SK-N-SH treated with all-trans-retinoic acid at 6 μM for 48 hours (cell line): Measurements from ENCODE around the gene SMIM1.

Source experiments
- ARNTL ChIP-seq: fragments of 450-650 bp; formaldehyde crosslinking; IDR thresholded peaks from 2 replicates; pipeline ENCODE4 v1.5.0; 2020; ENCODE audit warnings: low read depth, mild to moderate bottlenecking, moderate library complexity, borderline replicate concordance
- BACH2 ChIP-seq: fragments of 250-450 bp; sonication (Bioruptor Pico); IDR thresholded peaks from 2 replicates; pipeline ENCODE4 v1.9.0; 2021; ENCODE audit warnings: mild to moderate bottlenecking, borderline replicate concordance
- ESRRG ChIP-seq: fragments of 250-450 bp; sonication (Bioruptor Pico); IDR thresholded peaks from 2 replicates; pipeline ENCODE4 v1.6.1; 2021; ENCODE audit warnings: mild to moderate bottlenecking
- PPARA ChIP-seq: fragments of 250-450 bp; sonication (Bioruptor Pico); IDR thresholded peaks from 2 replicates; pipeline ENCODE4 v1.5.0; 2020; ENCODE audit warnings: mild to moderate bottlenecking, borderline replicate concordance
- RARB ChIP-seq: fragments of 250-450 bp; sonication (Bioruptor Pico); IDR thresholded peaks from 2 replicates; pipeline ENCODE4 v1.8.0; 2021; ENCODE audit warnings: mild to moderate bottlenecking, moderate library complexity
- SNAI2 ChIP-seq: fragments of 250-450 bp; sonication (Bioruptor Pico); IDR thresholded peaks from 2 replicates; pipeline ENCODE4 v1.5.0; 2020; ENCODE audit warnings: mild to moderate bottlenecking, moderate library complexity
- ZFP3 ChIP-seq: fragments of 250-450 bp; sonication (Bioruptor Pico); IDR thresholded peaks from 2 replicates; pipeline ENCODE4 v1.5.0; 2020; ENCODE audit warnings: mild to moderate bottlenecking, moderate library complexity
- ZFP30 ChIP-seq: fragments of 450-650 bp; formaldehyde crosslinking; IDR thresholded peaks from 2 replicates; pipeline ENCODE4 v1.5.0; 2022; ENCODE audit warnings: mild to moderate bottlenecking, moderate library complexity
- ZNF70 ChIP-seq: fragments of 450-650 bp; formaldehyde crosslinking; IDR thresholded peaks from 2 replicates; pipeline ENCODE4 v1.5.0; 2020; ENCODE audit warnings: mild to moderate bottlenecking, moderate library complexity
- TF ChIP-seq, protein P1 (sequence below): fragments of 250-450 bp; sonication (Bioruptor Pico); IDR thresholded peaks from 2 replicates; pipeline ENCODE4 v1.8.0; 2020; ENCODE audit warnings: mild to moderate bottlenecking, moderate library complexity, borderline replicate concordance
- TF ChIP-seq, protein P2 (sequence below): fragments of 250-450 bp; sonication (Bioruptor Pico); IDR thresholded peaks from 2 replicates; pipeline ENCODE4 v1.5.1; 2020; ENCODE audit warnings: low read depth, mild to moderate bottlenecking, moderate library complexity
- TF ChIP-seq, protein P3 (sequence below): fragments of 250-450 bp; sonication (Bioruptor Pico); IDR thresholded peaks from 2 replicates; pipeline ENCODE4 v1.5.1; 2021; ENCODE audit warnings: mild to moderate bottlenecking, moderate library complexity

DNA sequence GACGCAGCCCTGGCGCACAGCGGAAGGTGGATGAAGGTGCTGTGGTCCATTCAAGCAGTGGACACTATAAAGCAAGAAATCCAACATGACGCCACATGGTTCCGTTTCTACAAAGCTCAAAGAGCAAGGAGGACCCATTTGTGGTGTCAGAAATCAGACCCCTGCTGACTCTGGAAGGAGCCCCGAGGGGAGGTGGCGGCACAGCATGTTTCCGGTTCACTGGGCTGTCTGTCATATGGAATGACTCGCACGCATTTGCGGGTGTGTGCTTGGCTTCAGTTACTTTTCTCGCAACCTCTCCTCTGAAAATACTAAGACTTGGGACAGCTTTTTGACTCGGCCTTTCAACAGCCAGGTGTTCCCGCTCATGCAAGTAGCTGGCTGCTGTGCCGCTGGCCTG lies 52.8 kb downstream of the SMIM1 start:
- TF ChIP-seq ESRRG: no peak
- no peak for TF ChIP-seq ARNTL
- TF ChIP-seq SNAI2: no peak
- TF ChIP-seq, protein P1, sequence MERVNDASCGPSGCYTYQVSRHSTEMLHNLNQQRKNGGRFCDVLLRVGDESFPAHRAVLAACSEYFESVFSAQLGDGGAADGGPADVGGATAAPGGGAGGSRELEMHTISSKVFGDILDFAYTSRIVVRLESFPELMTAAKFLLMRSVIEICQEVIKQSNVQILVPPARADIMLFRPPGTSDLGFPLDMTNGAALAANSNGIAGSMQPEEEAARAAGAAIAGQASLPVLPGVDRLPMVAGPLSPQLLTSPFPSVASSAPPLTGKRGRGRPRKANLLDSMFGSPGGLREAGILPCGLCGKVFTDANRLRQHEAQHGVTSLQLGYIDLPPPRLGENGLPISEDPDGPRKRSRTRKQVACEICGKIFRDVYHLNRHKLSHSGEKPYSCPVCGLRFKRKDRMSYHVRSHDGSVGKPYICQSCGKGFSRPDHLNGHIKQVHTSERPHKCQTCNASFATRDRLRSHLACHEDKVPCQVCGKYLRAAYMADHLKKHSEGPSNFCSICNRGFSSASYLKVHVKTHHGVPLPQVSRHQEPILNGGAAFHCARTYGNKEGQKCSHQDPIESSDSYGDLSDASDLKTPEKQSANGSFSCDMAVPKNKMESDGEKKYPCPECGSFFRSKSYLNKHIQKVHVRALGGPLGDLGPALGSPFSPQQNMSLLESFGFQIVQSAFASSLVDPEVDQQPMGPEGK (CRISPR knock-in tag): no peak
- no peak for TF ChIP-seq PPARA (CRISPR knock-in tag)
- TF ChIP-seq RARB (CRISPR knock-in tag): no peak
- TF ChIP-seq, protein P2, sequence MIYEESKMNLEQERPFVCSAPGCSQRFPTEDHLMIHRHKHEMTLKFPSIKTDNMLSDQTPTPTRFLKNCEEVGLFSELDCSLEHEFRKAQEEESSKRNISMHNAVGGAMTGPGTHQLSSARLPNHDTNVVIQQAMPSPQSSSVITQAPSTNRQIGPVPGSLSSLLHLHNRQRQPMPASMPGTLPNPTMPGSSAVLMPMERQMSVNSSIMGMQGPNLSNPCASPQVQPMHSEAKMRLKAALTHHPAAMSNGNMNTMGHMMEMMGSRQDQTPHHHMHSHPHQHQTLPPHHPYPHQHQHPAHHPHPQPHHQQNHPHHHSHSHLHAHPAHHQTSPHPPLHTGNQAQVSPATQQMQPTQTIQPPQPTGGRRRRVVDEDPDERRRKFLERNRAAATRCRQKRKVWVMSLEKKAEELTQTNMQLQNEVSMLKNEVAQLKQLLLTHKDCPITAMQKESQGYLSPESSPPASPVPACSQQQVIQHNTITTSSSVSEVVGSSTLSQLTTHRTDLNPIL: no peak
- no peak for TF ChIP-seq ZNF70 (CRISPR knock-in tag)
- no peak for TF ChIP-seq ZFP30 (CRISPR knock-in tag)
- TF ChIP-seq ZFP3 (CRISPR knock-in tag): no peak
- TF ChIP-seq, protein P3, sequence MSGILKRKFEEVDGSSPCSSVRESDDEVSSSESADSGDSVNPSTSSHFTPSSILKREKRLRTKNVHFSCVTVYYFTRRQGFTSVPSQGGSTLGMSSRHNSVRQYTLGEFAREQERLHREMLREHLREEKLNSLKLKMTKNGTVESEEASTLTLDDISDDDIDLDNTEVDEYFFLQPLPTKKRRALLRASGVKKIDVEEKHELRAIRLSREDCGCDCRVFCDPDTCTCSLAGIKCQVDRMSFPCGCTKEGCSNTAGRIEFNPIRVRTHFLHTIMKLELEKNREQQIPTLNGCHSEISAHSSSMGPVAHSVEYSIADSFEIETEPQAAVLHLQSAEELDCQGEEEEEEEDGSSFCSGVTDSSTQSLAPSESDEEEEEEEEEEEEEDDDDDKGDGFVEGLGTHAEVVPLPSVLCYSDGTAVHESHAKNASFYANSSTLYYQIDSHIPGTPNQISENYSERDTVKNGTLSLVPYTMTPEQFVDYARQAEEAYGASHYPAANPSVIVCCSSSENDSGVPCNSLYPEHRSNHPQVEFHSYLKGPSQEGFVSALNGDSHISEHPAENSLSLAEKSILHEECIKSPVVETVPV (CRISPR knock-in tag): no peak
- no peak for TF ChIP-seq BACH2 (CRISPR knock-in tag)
